GM12892 (cell line): Measurements from ENCODE around the gene HTR2B.

Experiments
- POLR2AphosphoS5 ChIP-seq: IDR thresholded peaks from 2 replicates; pipeline ENCODE4 v1.6.1; 2011; ENCODE audit warnings: low read depth, low read length, control low read depth
- TAF1 ChIP-seq: IDR thresholded peaks from 2 replicates; pipeline ENCODE4 v1.6.1; 2011; ENCODE audit warnings: low read depth, mild to moderate bottlenecking, control low read depth, low read length, borderline replicate concordance

GRCh38 chr2:231118614-231118942 lies 6.3 kb downstream of the HTR2B start:
- no peak for TF ChIP-seq TAF1
- no peak for TF ChIP-seq POLR2AphosphoS5
